ENCODE measurements around the gene DOCK7. TPM values are rescaled to one million over a fixed set of nuclear protein-coding genes. Genes with fewer than 3 reads are reported as not detected.
A peak's percentile ranks its signal among the peaks of the same experiment; 100 is the strongest.

The DOCK7 gene
- total and polyA plus RNA-seq, 2 of the 13 experiments (the other 11 are each of a cell fraction or from before 2014, with no cell fraction given): 45.7 to 67.2 TPM

GRCh38 chr1:62530516-62531154 is 157.6 kb downstream of the DOCK7 start:
- FAIRE-seq (peak; percentile 51), DNase-seq (ENCODE audit: low spot score) (peak; percentile 45), ATAC-seq (peak; percentile 98)
- in situ Hi-C loops (cut with HindIII; ENCODE audit: extremely low pct_ligation_motif_present, low pct_unique_long_range_greater_than_20kb) (loop anchor here (10.0 kb wide), 1 partner anchor 214 kb away; no protein-coding TSS in a partner anchor), intact Hi-C loops (cut with micrococcal nuclease; ENCODE audit: unreplicated experiment) (loop anchor here (1.0 to 10.0 kb wide), 2 partner anchors 94 to 216 kb away; no protein-coding TSS in a partner anchor)
- POLR2A ChIA-PET: interaction anchor here (1.1 to 1.5 kb wide), 2 partner anchors 14 to 215 kb away, joined by 4 to 5 read pairs; no protein-coding TSS in a partner anchor
- Histone ChIP-seq H2AFZ (ENCODE audit: low read length) (no peak overlapping the region), H3K36me3 (replicated peaks in 1 of 2; ENCODE audit: control insufficient read depth in 1 of 2, insufficient read depth in 2 of 2, low read length in 2 of 2) (peaks cover 10 to 44% of the 10 kb centered on the region in 2 experiments), H3K79me2 (ENCODE audit: insufficient read depth, low read length) (no peaks in the 10 kb centered on the region), H4K20me1 (ENCODE audit: insufficient read depth, low read length) (no peaks in the 10 kb centered on the region), H3K9ac (ENCODE audit: insufficient read depth, low read depth, low read length) (no peak overlapping the region), H3K4me1 (ENCODE audit: insufficient read depth, low read length) (peaks cover 26% of the 10 kb centered on the region), H3K27ac (ENCODE audit: extremely low read length, insufficient read depth, low read length) (no peak overlapping the region), H3K9me3 (ENCODE audit: low read length) (no peaks in the 10 kb centered on the region), H3K4me3 (replicated peaks in 1 of 3; ENCODE audit: insufficient read depth in 1 of 3, low read depth in 2 of 3, low read length in 3 of 3) (no peak overlapping the region), H3K4me2 (ENCODE audit: low read depth, low read length) (no peak overlapping the region), H3K27me3 (ENCODE audit: control insufficient read depth in 1 of 2, insufficient read depth in 2 of 2, low read length in 2 of 2) (no peaks in the 10 kb centered on the region)
- no TSS peak for BruUV-seq (replicated peaks)
- 55% methylated on average over 6 of the region's 6 CpGs for WGBS (ENCODE audit: low lambda C conversion rate)
- CTCF ChIA-PET (ENCODE audit: low intra/inter-chr PET ratio, low total read pairs): interaction anchor here (1.1 to 2.4 kb wide), 2 partner anchors 22 to 216 kb away, joined by 3 to 15 read pairs; no protein-coding TSS in a partner anchor
- TF ChIP-seq, protein P1, sequence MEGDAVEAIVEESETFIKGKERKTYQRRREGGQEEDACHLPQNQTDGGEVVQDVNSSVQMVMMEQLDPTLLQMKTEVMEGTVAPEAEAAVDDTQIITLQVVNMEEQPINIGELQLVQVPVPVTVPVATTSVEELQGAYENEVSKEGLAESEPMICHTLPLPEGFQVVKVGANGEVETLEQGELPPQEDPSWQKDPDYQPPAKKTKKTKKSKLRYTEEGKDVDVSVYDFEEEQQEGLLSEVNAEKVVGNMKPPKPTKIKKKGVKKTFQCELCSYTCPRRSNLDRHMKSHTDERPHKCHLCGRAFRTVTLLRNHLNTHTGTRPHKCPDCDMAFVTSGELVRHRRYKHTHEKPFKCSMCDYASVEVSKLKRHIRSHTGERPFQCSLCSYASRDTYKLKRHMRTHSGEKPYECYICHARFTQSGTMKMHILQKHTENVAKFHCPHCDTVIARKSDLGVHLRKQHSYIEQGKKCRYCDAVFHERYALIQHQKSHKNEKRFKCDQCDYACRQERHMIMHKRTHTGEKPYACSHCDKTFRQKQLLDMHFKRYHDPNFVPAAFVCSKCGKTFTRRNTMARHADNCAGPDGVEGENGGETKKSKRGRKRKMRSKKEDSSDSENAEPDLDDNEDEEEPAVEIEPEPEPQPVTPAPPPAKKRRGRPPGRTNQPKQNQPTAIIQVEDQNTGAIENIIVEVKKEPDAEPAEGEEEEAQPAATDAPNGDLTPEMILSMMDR (CRISPR knock-in tag; IDR thresholded peaks at IDR 0.05): peak; percentile 77
- 0 out of 2 replicates have a peak, but pooled peaks have one; percentile 28 for TF ChIP-seq ZBTB38 (CRISPR knock-in tag; IDR thresholded peaks at IDR 0.05)
- TF ChIP-seq ZNF563 (CRISPR knock-in tag; IDR thresholded peaks at IDR 0.05): no peak
- no peak for TF ChIP-seq U2AF2 (IDR thresholded peaks at IDR 0.05; ENCODE audit: low read depth, low read length)
- TF ChIP-seq TRAFD1 (CRISPR knock-in tag; IDR thresholded peaks at IDR 0.05; ENCODE audit: borderline replicate concordance): no peak
- TF ChIP-seq, protein P2, sequence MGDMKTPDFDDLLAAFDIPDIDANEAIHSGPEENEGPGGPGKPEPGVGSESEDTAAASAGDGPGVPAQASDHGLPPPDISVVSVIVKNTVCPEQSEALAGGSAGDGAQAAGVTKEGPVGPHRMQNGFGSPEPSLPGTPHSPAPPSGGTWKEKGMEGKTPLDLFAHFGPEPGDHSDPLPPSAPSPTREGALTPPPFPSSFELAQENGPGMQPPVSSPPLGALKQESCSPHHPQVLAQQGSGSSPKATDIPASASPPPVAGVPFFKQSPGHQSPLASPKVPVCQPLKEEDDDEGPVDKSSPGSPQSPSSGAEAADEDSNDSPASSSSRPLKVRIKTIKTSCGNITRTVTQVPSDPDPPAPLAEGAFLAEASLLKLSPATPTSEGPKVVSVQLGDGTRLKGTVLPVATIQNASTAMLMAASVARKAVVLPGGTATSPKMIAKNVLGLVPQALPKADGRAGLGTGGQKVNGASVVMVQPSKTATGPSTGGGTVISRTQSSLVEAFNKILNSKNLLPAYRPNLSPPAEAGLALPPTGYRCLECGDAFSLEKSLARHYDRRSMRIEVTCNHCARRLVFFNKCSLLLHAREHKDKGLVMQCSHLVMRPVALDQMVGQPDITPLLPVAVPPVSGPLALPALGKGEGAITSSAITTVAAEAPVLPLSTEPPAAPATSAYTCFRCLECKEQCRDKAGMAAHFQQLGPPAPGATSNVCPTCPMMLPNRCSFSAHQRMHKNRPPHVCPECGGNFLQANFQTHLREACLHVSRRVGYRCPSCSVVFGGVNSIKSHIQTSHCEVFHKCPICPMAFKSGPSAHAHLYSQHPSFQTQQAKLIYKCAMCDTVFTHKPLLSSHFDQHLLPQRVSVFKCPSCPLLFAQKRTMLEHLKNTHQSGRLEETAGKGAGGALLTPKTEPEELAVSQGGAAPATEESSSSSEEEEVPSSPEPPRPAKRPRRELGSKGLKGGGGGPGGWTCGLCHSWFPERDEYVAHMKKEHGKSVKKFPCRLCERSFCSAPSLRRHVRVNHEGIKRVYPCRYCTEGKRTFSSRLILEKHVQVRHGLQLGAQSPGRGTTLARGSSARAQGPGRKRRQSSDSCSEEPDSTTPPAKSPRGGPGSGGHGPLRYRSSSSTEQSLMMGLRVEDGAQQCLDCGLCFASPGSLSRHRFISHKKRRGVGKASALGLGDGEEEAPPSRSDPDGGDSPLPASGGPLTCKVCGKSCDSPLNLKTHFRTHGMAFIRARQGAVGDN (CRISPR knock-in tag; IDR thresholded peaks at IDR 0.05): peak; percentile 48
- no peak for TF ChIP-seq SUZ12 (IDR thresholded peaks at IDR 0.05; ENCODE audit: low read depth, low read length)
- TF ChIP-seq ZNF75D (CRISPR knock-in tag; IDR thresholded peaks at IDR 0.05; ENCODE audit: borderline replicate concordance): no peak
- TF ChIP-seq CBFB (CRISPR knock-in tag; IDR thresholded peaks at IDR 0.05): no peak
- no peak for TF ChIP-seq ZNF737 (CRISPR knock-in tag; IDR thresholded peaks at IDR 0.05; ENCODE audit: borderline replicate concordance)
- peak; percentile 88 for TF ChIP-seq STAG1 (CRISPR knock-in tag; IDR thresholded peaks at IDR 0.05)
- no peak for TF ChIP-seq ZNF574 (CRISPR knock-in tag; IDR thresholded peaks at IDR 0.05)
- no peak for TF ChIP-seq MAFG (CRISPR knock-in tag; IDR thresholded peaks at IDR 0.05)

Data from HepG2 (cell line).